ENCODE results near the gene HNRNPL. TPM values are rescaled to one million over a fixed set of nuclear protein-coding genes. Genes with fewer than 3 reads are reported as not detected.

HNRNPL gene
- total and polyA plus RNA-seq, 5 donors = 131 to 206 (median 175) TPM

Other genes with a start within 250 kb of the HNRNPL start
- 1 to 10 TPM; 1.0 to 4.4 (median 3.0) TPM for gene MAP4K1, start 232.0 kb downstream of the HNRNPL start, total RNA-seq
- 0.88 TPM for gene MAP4K1, start 232.0 kb downstream of the HNRNPL start, polyA plus RNA-seq
- 100 to 1,000 TPM; 477 to 576 (median 534) TPM for gene EIF3K, start 230.8 kb downstream of the HNRNPL start, total RNA-seq
- 829 TPM for gene EIF3K, start 230.8 kb downstream of the HNRNPL start, polyA plus RNA-seq
- 100 to 1,000 TPM; 116 to 226 (median 122) TPM for gene ACTN4, start 202.3 kb downstream of the HNRNPL start, total RNA-seq
- gene ACTN4, start 202.3 kb downstream of the HNRNPL start, polyA plus RNA-seq = 87.4 TPM
- gene CAPN12, start 105.5 kb downstream of the HNRNPL start, total RNA-seq = under 1 TPM; 0.22 to 0.85 (median 0.54) TPM
- 0.91 TPM for gene CAPN12, start 105.5 kb downstream of the HNRNPL start, polyA plus RNA-seq
- gene LGALS7, start 76.5 kb downstream of the HNRNPL start, total RNA-seq = 1 to 10 TPM in 1 of 4 donors, under 1 TPM in 1, not detected in 2; 0.79 to 1.1 TPM
- gene LGALS7, start 76.5 kb downstream of the HNRNPL start, polyA plus RNA-seq = not detected
- not detected for gene LGALS7B, start 60.8 kb downstream of the HNRNPL start, total RNA-seq
- 0.70 TPM for gene LGALS7B, start 60.8 kb downstream of the HNRNPL start, polyA plus RNA-seq
- 1 to 10 TPM in 2 of 4 donors, under 1 TPM in 2; 0.56 to 1.2 (median 0.85) TPM for gene LGALS4, start 37.0 kb downstream of the HNRNPL start, total RNA-seq
- 0.45 TPM for gene LGALS4, start 37.0 kb downstream of the HNRNPL start, polyA plus RNA-seq
- gene ECH1, start 18.2 kb downstream of the HNRNPL start, total RNA-seq = 100 to 1,000 TPM; 403 to 585 (median 523) TPM
- gene ECH1, start 18.2 kb downstream of the HNRNPL start, polyA plus RNA-seq = 1,015 TPM
- gene RINL, start 28.3 kb upstream of the HNRNPL start, total RNA-seq = 1 to 10 TPM; 3.1 to 4.6 (median 3.5) TPM
- 7.2 TPM for gene RINL, start 28.3 kb upstream of the HNRNPL start, polyA plus RNA-seq
- gene SIRT2, start 49.6 kb upstream of the HNRNPL start, total RNA-seq = 10 to 100 TPM; 57.6 to 75.9 (median 60.3) TPM
- gene SIRT2, start 49.6 kb upstream of the HNRNPL start, polyA plus RNA-seq = 96.5 TPM
- gene NFKBIB, start 50.0 kb upstream of the HNRNPL start, total RNA-seq = 10 to 100 TPM; 16.0 to 20.6 (median 18.6) TPM
- 28.9 TPM for gene NFKBIB, start 50.0 kb upstream of the HNRNPL start, polyA plus RNA-seq
- gene CCER2, start 62.2 kb upstream of the HNRNPL start, total RNA-seq = under 1 TPM in 2 of 4 donors, not detected in 2; 0.29 to 0.33 TPM
- gene CCER2, start 62.2 kb upstream of the HNRNPL start, polyA plus RNA-seq = 0.14 TPM
- 10 to 100 TPM; 15.5 to 20.3 (median 16.4) TPM for gene SARS2, start 80.8 kb upstream of the HNRNPL start, total RNA-seq
- 18.5 TPM for gene SARS2, start 80.8 kb upstream of the HNRNPL start, polyA plus RNA-seq
- gene MRPS12, start 81.0 kb upstream of the HNRNPL start, total RNA-seq = 10 to 100 TPM; 49.9 to 68.7 (median 56.7) TPM
- gene MRPS12, start 81.0 kb upstream of the HNRNPL start, polyA plus RNA-seq = 80.5 TPM
- 10 to 100 TPM in 3 of 4 donors, 1 to 10 TPM in 1; 8.5 to 12.9 (median 11.7) TPM for gene FBXO17, start 125.8 kb upstream of the HNRNPL start, total RNA-seq
- gene FBXO17, start 125.8 kb upstream of the HNRNPL start, polyA plus RNA-seq = 8.2 TPM
- gene FBXO27, start 182.6 kb upstream of the HNRNPL start, total RNA-seq = 10 to 100 TPM; 18.4 to 26.4 (median 20.2) TPM
- 10.9 TPM for gene FBXO27, start 182.6 kb upstream of the HNRNPL start, polyA plus RNA-seq
- not detected for gene ACP7, start 234.4 kb upstream of the HNRNPL start, total RNA-seq
- not detected for gene ACP7, start 234.4 kb upstream of the HNRNPL start, polyA plus RNA-seq

Data from right cardiac atrium (tissue), 5 donors.